Liver (tissue), 9 donors: ENCODE measurements around the gene SHC1. TPM values are rescaled to one million over a fixed set of nuclear protein-coding genes. Genes with fewer than 3 reads are reported as not detected.

Experiments used
- DNase-seq: peaks from one replicate; pipeline ENCODE4 v3.0.0-alpha.2; 2017; ENCODE audit warnings: low spot score
- H3K27ac ChIP-seq, 2 donors: one replicate each; pipeline ENCODE4 v1.7.0; 2013; ENCODE audit warnings: inconsistent platforms in 2 of 2, low read length in 2 of 2, control low read depth in 1 of 2, low read depth in 1 of 2, mild to moderate bottlenecking in 1 of 2
- H3K27me3 ChIP-seq, 4 donors: one replicate each; pipeline versions ENCODE4 v1.6.1 to v1.7.0; 2013; ENCODE audit warnings: low read length in 3 of 4, inconsistent platforms in 1 of 4, mild to moderate bottlenecking in 1 of 4, moderate library complexity in 1 of 4; ENCODE audit not compliant: control insufficient read depth in 4 of 4, insufficient read depth in 4 of 4
- H3K36me3 ChIP-seq, 4 donors: one replicate each; pipeline versions ENCODE4 v1.6.1 to v1.7.0; 2013; ENCODE audit warnings: low read length in 3 of 4, mild to moderate bottlenecking in 3 of 4, low read depth in 1 of 4, moderate library complexity in 1 of 4; ENCODE audit not compliant: control insufficient read depth in 4 of 4, insufficient read depth in 3 of 4
- H3K4me1 ChIP-seq, 4 donors: one replicate each; pipeline versions ENCODE4 v1.6.1 to v1.7.0; 2013; ENCODE audit warnings: low read length in 3 of 4, mild to moderate bottlenecking in 3 of 4, moderate library complexity in 1 of 4; ENCODE audit not compliant: control insufficient read depth in 4 of 4, insufficient read depth in 4 of 4
- H3K4me3 ChIP-seq, 3 donors: one replicate each; pipeline versions ENCODE4 v1.6.1 to v1.7.0; 2013; ENCODE audit warnings: low read length in 3 of 3, control low read depth in 1 of 3, low read depth in 1 of 3, mild to moderate bottlenecking in 1 of 3
- H3K9ac ChIP-seq, 2 donors: one replicate each; pipeline ENCODE4 v1.7.0; 2013; ENCODE audit warnings: low read length in 2 of 2, mild to moderate bottlenecking in 2 of 2, moderate library complexity in 2 of 2, control low read depth in 1 of 2, low read depth in 1 of 2
- H3K9me3 ChIP-seq, 4 donors: one replicate each; pipeline versions ENCODE4 v1.6.1 to v1.7.0; 2013; ENCODE audit warnings: low read length in 3 of 4; ENCODE audit not compliant: control insufficient read depth in 4 of 4
- HNF4A ChIP-seq, 2 donors: conservative IDR thresholded peaks; 2 replicates each; pipeline ENCODE4 v1.6.1; 2016; ENCODE audit warnings: antibody characterized with exemption in 2 of 2, mild to moderate bottlenecking in 2 of 2
- HNF4G ChIP-seq: IDR thresholded peaks from 2 replicates; pipeline ENCODE4 v1.6.1; 2016; ENCODE audit warnings: antibody characterized with exemption
- JUND ChIP-seq, 2 donors: IDR thresholded peaks; 2 replicates each; pipeline ENCODE4 v1.6.1; 2016; ENCODE audit warnings: antibody characterized with exemption in 2 of 2
- NR2F2 ChIP-seq: IDR thresholded peaks from 2 replicates; pipeline ENCODE4 v1.6.1; 2016; ENCODE audit warnings: antibody characterized with exemption
- RAD21 ChIP-seq, 2 donors: IDR thresholded peaks; 2 replicates each; pipeline ENCODE4 v1.6.1; 2016; ENCODE audit warnings: antibody characterized with exemption in 2 of 2, mild to moderate bottlenecking in 2 of 2
- RXRA ChIP-seq, 2 donors: IDR thresholded peaks; 2 replicates each; pipeline ENCODE4 v1.6.1; 2017 to 2018; ENCODE audit warnings: antibody characterized with exemption in 2 of 2, mild to moderate bottlenecking in 1 of 2
- SP1 ChIP-seq: IDR thresholded peaks from 2 replicates; pipeline ENCODE4 v1.6.1; 2018; ENCODE audit warnings: antibody characterized with exemption, mild to moderate bottlenecking
- TAF1 ChIP-seq: conservative IDR thresholded peaks from 2 replicates; pipeline ENCODE4 v1.6.1; 2016; ENCODE audit warnings: antibody characterized with exemption, mild to moderate bottlenecking
- YY1 ChIP-seq: IDR thresholded peaks from 2 replicates; pipeline ENCODE4 v1.6.1; 2016; ENCODE audit warnings: antibody characterized with exemption, mild to moderate bottlenecking
- WGBS: extraction: QIAGEN DNeasy Blood & Tissue Kit; methylation state at CpG from one replicate; pipeline ENCODE4 v1.1.7; 2013; 5-methylcytosine and 5-hydroxymethylcytosine counted together
- polyA plus RNA-seq, 2 donors: library from polyadenylated mRNA; stranded (reverse) in 1 of 2; unstranded in 1 of 2; fragments of 200-250 nt in 1 of 2; fragments of >200 nt in 1 of 2; fragmentation: Nextera tagmentation in 1 of 2; extraction: Ambion mirVana in 1 of 2; gene quantifications; one replicate each; pipeline versions ENCODE4 v1.2.1 to v1.2.3, GENCODE V29; 2013 to 2015
- total RNA-seq, 2 donors: library from RNA; depleted of rRNA; stranded (reverse); fragments of >200 nt; gene quantifications; one replicate each; pipeline ENCODE4 v1.2.3, GENCODE V29; 2014
- TF ChIP-seq, protein P1 (sequence below): IDR thresholded peaks from 2 replicates; pipeline ENCODE4 v1.6.1; 2016; ENCODE audit warnings: antibody characterized with exemption
- TF ChIP-seq, protein P2 (sequence below): IDR thresholded peaks from 2 replicates; pipeline ENCODE4 v1.6.1; 2016; ENCODE audit warnings: antibody characterized with exemption
- TF ChIP-seq, protein P3 (sequence below): IDR thresholded peaks from 2 replicates; pipeline ENCODE4 v1.6.1; 2016; ENCODE audit warnings: antibody characterized with exemption, mild to moderate bottlenecking
- donor health status: healthy.
- donor health status: healthy.
- donor health status: healthy.
- donor health status: healthy.
- donor health status: healthy.

The SHC1 gene
- total and polyA plus RNA-seq, 4 donors, result 27.2 to 65.5 (median 58.0) TPM

DNA sequence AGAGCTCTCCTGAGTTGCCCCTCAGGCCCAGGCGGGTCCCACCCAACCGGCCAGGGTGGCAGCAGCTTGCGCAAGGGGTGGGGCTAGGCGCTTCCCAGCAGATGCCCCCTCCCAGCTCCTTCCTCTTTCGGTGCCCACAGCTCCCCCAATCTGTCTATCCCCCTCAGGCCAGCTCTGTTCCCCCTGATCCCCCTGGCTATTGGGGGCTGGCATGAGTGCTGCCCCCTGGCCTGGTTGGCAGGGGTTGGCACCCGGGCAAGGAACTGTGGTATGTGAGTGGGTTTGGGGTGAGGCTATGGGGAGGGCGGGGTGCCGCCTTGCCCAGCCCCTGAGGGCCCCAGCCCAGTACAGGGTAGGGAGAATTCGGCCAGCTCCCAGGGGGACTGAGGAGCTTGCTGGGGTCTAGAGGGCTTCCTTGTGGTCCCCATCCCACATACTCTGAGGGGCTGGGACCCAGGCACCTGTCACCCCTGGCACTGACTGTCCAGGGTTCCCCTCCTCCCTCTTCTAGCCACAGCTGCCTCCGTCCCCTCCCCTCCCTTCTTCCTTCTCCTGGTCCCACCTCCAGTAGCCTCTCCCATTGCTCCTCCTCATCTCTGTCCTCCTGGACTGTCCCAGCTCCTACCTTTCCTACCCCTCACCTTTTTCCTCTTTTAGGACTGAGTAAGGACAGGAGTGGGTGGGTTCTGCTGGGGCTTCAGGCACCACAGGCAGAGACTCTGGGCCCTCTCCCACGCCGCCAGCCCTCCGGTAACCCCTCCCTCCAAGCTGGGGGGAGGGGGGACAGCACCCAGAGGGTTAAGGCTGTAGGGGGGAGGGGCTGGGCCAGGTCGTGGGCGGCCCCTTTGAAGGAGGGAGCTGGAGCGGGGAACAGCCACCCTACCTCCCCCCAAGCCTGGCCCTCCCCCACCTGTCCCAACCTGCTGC, 37.7 kb upstream of the SHC1 start:
- Histone ChIP-seq H3K4me1 (peaks cover 63 to 91% (median 82%) of the 10 kb centered on the region in 4 donors), H3K9ac (peak overlapping the region in 1 of 2 donors; percentile 14), H3K27ac (peak overlapping the region; percentile 87 to 99), H3K36me3 (no peaks in the 10 kb centered on the region), H3K9me3 (no peaks in the 10 kb centered on the region), H3K4me3 (peak overlapping the region in 1 of 3 donors; percentile 13), H3K27me3 (no peaks in the 10 kb centered on the region)
- WGBS, result 54% methylated on average over 16 of the region's 16 CpGs
- no peak for TF ChIP-seq NR2F2
- no peak for DNase-seq

DNA sequence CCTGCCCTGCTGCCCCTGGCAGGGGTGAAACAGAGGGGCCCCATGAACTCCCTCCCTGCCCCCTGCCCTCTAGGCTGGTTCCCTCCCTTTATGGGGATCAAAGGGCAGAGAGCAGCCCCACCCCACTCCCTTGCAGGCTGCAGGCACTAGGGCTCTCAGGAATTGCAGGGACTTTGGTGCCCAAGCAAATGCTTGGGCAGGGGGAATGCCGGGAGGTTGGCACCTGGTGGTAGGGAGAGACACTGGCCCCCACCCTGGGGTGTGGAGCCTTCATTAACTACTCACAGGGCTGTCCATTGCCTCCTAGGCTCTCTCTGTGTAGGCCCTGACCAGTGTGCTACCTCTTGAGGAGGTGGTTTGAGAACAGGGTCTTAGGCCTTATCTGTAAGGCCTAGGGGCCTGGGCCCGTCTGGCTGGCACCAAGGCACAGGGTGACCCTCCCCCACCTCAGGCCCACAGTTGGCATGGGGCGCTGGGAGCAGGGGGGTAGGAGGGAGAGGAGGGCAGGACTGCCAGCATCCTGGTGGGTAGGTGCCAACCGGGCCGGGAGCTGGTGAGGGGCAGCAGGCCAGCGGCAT, 36.8 kb upstream of the SHC1 start:
- TF ChIP-seq HNF4A (conservative IDR thresholded peaks at IDR 0.05), result peak; percentile 76 to 78
- TF ChIP-seq TAF1, result no peak
- TF ChIP-seq, protein P1, sequence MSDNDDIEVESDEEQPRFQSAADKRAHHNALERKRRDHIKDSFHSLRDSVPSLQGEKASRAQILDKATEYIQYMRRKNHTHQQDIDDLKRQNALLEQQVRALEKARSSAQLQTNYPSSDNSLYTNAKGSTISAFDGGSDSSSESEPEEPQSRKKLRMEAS, result no peak
- TF ChIP-seq YY1, result no peak
- TF ChIP-seq RAD21 (IDR thresholded peaks at IDR 0.05), result peak in 1 of 2 donors; percentile 22
- TF ChIP-seq, protein P2, sequence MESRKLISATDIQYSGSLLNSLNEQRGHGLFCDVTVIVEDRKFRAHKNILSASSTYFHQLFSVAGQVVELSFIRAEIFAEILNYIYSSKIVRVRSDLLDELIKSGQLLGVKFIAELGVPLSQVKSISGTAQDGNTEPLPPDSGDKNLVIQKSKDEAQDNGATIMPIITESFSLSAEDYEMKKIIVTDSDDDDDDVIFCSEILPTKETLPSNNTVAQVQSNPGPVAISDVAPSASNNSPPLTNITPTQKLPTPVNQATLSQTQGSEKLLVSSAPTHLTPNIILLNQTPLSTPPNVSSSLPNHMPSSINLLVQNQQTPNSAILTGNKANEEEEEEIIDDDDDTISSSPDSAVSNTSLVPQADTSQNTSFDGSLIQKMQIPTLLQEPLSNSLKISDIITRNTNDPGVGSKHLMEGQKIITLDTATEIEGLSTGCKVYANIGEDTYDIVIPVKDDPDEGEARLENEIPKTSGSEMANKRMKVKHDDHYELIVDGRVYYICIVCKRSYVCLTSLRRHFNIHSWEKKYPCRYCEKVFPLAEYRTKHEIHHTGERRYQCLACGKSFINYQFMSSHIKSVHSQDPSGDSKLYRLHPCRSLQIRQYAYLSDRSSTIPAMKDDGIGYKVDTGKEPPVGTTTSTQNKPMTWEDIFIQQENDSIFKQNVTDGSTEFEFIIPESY, result no peak
- peak; percentile 54 for TF ChIP-seq SP1
- peak; percentile 34 to 60 for TF ChIP-seq RXRA (IDR thresholded peaks at IDR 0.05)
- TF ChIP-seq JUND (IDR thresholded peaks at IDR 0.05), result no peak
- TF ChIP-seq, protein P3, sequence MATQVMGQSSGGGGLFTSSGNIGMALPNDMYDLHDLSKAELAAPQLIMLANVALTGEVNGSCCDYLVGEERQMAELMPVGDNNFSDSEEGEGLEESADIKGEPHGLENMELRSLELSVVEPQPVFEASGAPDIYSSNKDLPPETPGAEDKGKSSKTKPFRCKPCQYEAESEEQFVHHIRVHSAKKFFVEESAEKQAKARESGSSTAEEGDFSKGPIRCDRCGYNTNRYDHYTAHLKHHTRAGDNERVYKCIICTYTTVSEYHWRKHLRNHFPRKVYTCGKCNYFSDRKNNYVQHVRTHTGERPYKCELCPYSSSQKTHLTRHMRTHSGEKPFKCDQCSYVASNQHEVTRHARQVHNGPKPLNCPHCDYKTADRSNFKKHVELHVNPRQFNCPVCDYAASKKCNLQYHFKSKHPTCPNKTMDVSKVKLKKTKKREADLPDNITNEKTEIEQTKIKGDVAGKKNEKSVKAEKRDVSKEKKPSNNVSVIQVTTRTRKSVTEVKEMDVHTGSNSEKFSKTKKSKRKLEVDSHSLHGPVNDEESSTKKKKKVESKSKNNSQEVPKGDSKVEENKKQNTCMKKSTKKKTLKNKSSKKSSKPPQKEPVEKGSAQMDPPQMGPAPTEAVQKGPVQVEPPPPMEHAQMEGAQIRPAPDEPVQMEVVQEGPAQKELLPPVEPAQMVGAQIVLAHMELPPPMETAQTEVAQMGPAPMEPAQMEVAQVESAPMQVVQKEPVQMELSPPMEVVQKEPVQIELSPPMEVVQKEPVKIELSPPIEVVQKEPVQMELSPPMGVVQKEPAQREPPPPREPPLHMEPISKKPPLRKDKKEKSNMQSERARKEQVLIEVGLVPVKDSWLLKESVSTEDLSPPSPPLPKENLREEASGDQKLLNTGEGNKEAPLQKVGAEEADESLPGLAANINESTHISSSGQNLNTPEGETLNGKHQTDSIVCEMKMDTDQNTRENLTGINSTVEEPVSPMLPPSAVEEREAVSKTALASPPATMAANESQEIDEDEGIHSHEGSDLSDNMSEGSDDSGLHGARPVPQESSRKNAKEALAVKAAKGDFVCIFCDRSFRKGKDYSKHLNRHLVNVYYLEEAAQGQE, result no peak
- peak; percentile 42 for TF ChIP-seq HNF4G
- Histone ChIP-seq H3K36me3 (no peaks in the 10 kb centered on the region), H3K27me3 (no peaks in the 10 kb centered on the region), H3K4me1 (peaks cover 57 to 82% (median 72%) of the 10 kb centered on the region in 4 donors), H3K27ac (peak overlapping the region; percentile 87 to 99), H3K9me3 (no peaks in the 10 kb centered on the region), H3K4me3 (peak overlapping the region in 1 of 3 donors; percentile 9), H3K9ac (peak overlapping the region in 1 of 2 donors; percentile 51)
- DNase-seq, result no peak
- 28% methylated on average over 6 of the region's 6 CpGs for WGBS
